Measurements from ENCODE around the gene FBXL17. TPM values are rescaled to one million over a fixed set of nuclear protein-coding genes. Genes with fewer than 3 reads are reported as not detected.
"Not testable (repeated sequence)": the region's sequence is repeated elsewhere in the genome, so short reads cannot be mapped to it uniquely, and the experiment has no call there.

FBXL17 gene
- total RNA-seq, 2 experiments from 2014 or later = 6.6 to 9.4 TPM

GRCh38 chr5:108295578-108296368 lies 86.1 kb downstream of the FBXL17 start:
- Mint-ChIP-seq H3K4me3 (no peak overlapping the region), H3K9me3 (ENCODE audit: insufficient read depth) (no peaks in the 10 kb centered on the region), H3K27ac (no peak overlapping the region), H3K36me3 (ENCODE audit: low read depth) (no peaks in the 10 kb centered on the region), H3K4me1 (ENCODE audit: low read depth) (no peaks in the 10 kb centered on the region), H3K27me3 (ENCODE audit: low read depth) (no peaks in the 10 kb centered on the region)
- ChIA-PET POLR2A (no interaction called here), CTCF (no interaction called here)
- DNase-seq (no peak), ATAC-seq (no peak)

GRCh38 chr5:108280960-108281569 lies 100.8 kb downstream of the FBXL17 start:
- ATAC-seq (no peak), DNase-seq (no peak)
- Mint-ChIP-seq H3K27me3 (ENCODE audit: low read depth) (no peaks in the 10 kb centered on the region), H3K27ac (no peak overlapping the region), H3K4me3 (no peak overlapping the region), H3K4me1 (ENCODE audit: low read depth) (no peaks in the 10 kb centered on the region), H3K9me3 (ENCODE audit: insufficient read depth) (peaks cover 8% of the 10 kb centered on the region), H3K36me3 (ENCODE audit: low read depth) (peaks cover 7% of the 10 kb centered on the region)
- ChIA-PET CTCF (no interaction called here), POLR2A (no interaction called here)

DNA sequence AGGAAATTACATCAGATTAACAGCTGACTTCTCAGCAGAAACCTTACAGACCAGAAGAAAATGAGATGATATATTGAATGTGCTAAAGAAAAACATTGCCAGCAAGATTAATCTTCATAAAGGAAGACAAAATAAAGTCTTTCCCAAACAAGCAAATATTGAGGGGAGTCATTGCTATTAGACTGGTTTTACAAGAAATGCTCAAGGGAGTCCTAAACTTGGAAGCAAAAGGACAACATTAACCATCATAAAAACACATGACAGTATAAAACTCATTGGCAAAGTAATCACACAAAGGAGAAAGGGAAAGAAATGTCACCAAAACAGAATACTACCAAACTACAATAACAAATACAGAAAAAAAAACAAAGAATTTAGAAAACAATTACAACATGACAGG lies 101.7 kb downstream of the FBXL17 start:
- DNase-seq (no peak), ATAC-seq (no peak)
- Mint-ChIP-seq H3K27ac (no peak overlapping the region), H3K27me3 (ENCODE audit: low read depth) (no peaks in the 10 kb centered on the region), H3K4me3 (no peak overlapping the region), H3K36me3 (ENCODE audit: low read depth) (peaks cover 7% of the 10 kb centered on the region), H3K9me3 (ENCODE audit: insufficient read depth) (peaks cover 8% of the 10 kb centered on the region), H3K4me1 (ENCODE audit: low read depth) (no peaks in the 10 kb centered on the region)
- CTCF ChIA-PET = no interaction called here
- POLR2A ChIA-PET = no interaction called here

- ATAC-seq (no peak), DNase-seq (no peak)
- Mint-ChIP-seq H3K4me3 (no peak overlapping the region), H3K4me1 (ENCODE audit: low read depth) (no peaks in the 10 kb centered on the region), H3K27me3 (ENCODE audit: low read depth) (no peaks in the 10 kb centered on the region), H3K27ac (no peak overlapping the region), H3K36me3 (ENCODE audit: low read depth) (peaks cover 7% of the 10 kb centered on the region), H3K9me3 (ENCODE audit: insufficient read depth) (peaks cover 8% of the 10 kb centered on the region)
- ChIA-PET POLR2A (interaction anchor here (0.7 kb wide), 1 partner anchor 110 kb away, joined by 3 read pairs; no protein-coding TSS in a partner anchor), CTCF (no interaction called here)
These were observed 103.3 kb downstream of the FBXL17 start for GRCh38 chr5:108278285-108279240.

GRCh38 chr5:108276187-108277050 lies 105.5 kb downstream of the FBXL17 start:
- H3K27me3 Mint-ChIP-seq (ENCODE audit: low read depth) = no peaks in the 10 kb centered on the region
- DNase-seq (no peak), ATAC-seq (no peak)
- CTCF ChIA-PET = interaction anchor here (0.9 to 1.7 kb wide), 2 partner anchors 16 to 69 kb away, joined by 3 to 8 read pairs; no protein-coding TSS in a partner anchor
- no peak overlapping the region for H3K4me3 Mint-ChIP-seq
- H3K27ac Mint-ChIP-seq = no peak overlapping the region
- peaks cover 8% of the 10 kb centered on the region for H3K9me3 Mint-ChIP-seq (ENCODE audit: insufficient read depth)
- no peaks in the 10 kb centered on the region for H3K4me1 Mint-ChIP-seq (ENCODE audit: low read depth)
- H3K36me3 Mint-ChIP-seq (ENCODE audit: low read depth) = peaks cover under 1% of the 10 kb centered on the region
- POLR2A ChIA-PET = no interaction called here

DNA sequence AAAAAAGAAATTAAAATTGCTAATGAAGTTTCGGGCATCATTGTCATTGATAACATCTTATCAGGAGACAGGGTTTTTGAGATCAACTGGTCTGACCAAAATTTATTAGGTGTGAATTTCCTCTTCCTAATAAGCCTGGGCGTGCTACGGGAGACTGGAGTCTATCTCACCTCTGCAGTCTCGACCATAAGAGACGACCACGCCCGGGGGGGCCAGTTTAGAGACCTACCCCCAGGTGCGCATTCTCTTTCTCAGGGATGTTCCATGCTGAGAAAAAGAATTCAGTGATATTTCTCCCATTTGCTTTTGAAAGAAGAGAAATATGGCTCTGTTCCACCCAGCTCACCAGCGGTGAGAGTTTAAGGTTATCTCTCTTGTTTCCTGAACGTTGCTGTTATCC lies 107.8 kb downstream of the FBXL17 start:
- CTCF ChIA-PET; H3K27me3 Mint-ChIP-seq (ENCODE audit: low read depth); H3K9me3 Mint-ChIP-seq (ENCODE audit: insufficient read depth); POLR2A ChIA-PET; H3K27ac Mint-ChIP-seq; H3K4me3 Mint-ChIP-seq; H3K4me1 Mint-ChIP-seq (ENCODE audit: low read depth); DNase-seq; ATAC-seq; H3K36me3 Mint-ChIP-seq (ENCODE audit: low read depth): not testable (repeated sequence)

- POLR2A ChIA-PET = interaction anchor here (0.7 kb wide), 1 partner anchor 135 kb away, joined by 3 read pairs; no protein-coding TSS in a partner anchor
- Mint-ChIP-seq H3K27ac (no peak overlapping the region), H3K36me3 (ENCODE audit: low read depth) (no peaks in the 10 kb centered on the region), H3K4me3 (no peak overlapping the region), H3K9me3 (ENCODE audit: insufficient read depth) (peaks cover 4% of the 10 kb centered on the region), H3K4me1 (ENCODE audit: low read depth) (no peaks in the 10 kb centered on the region), H3K27me3 (ENCODE audit: low read depth) (no peaks in the 10 kb centered on the region)
- CTCF ChIA-PET = interaction anchor here (3.4 kb wide), 1 partner anchor 10 kb away, joined by 15 read pairs; no protein-coding TSS in a partner anchor
- DNase-seq (no peak), ATAC-seq (no peak)
These were observed 110.8 kb downstream of the FBXL17 start for GRCh38 chr5:108271127-108271526.

DNA sequence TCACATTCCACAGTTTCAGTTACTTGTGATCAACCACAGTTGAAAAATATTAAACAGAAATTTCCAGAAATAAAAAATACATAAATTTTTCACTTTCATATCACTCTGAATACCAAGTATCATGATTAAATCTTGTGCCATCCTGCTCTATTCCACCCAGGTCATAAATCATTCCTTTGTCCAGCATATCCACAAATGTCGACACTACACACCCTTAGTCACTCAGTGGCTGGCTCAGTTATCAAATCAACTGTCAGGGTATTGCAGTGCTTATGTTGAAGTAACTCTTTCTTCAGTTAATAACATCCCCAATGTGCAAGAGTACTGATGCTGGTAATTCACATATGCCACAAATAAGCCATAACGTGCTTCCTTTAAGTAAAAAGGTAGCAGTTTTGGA lies 115.7 kb downstream of the FBXL17 start:
- Mint-ChIP-seq H3K36me3 (ENCODE audit: low read depth) (no peaks in the 10 kb centered on the region), H3K4me3 (no peak overlapping the region), H3K27ac (no peak overlapping the region), H3K9me3 (ENCODE audit: insufficient read depth) (no peaks in the 10 kb centered on the region), H3K4me1 (ENCODE audit: low read depth) (no peaks in the 10 kb centered on the region), H3K27me3 (ENCODE audit: low read depth) (no peaks in the 10 kb centered on the region)
- CTCF ChIA-PET = no interaction called here
- POLR2A ChIA-PET = no interaction called here
- ATAC-seq = no peak
- DNase-seq = no peak

DNA sequence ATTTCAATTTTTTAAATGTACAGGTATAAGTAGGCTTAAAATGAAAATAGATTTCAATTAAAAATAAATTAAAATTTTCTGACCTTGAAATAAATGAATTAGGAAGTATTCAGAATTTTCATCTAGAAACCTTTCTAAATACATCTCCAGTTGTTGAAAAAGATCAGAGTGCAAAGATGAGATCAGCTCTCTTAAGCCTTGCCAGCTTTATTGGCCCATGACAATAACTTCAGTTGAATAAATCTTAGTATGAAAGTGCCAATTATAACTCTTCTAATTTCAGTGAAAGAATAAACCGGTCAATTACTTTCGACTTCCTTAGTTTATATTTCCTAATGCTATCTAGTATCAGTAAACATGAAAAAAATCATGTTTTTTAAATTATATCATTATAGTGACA lies 117.4 kb downstream of the FBXL17 start:
- Mint-ChIP-seq H3K4me3 (no peak overlapping the region), H3K27ac (no peak overlapping the region), H3K36me3 (ENCODE audit: low read depth) (no peaks in the 10 kb centered on the region), H3K27me3 (ENCODE audit: low read depth) (no peaks in the 10 kb centered on the region), H3K4me1 (ENCODE audit: low read depth) (peaks cover 1% of the 10 kb centered on the region), H3K9me3 (ENCODE audit: insufficient read depth) (no peaks in the 10 kb centered on the region)
- POLR2A ChIA-PET = no interaction called here
- DNase-seq = no peak
- CTCF ChIA-PET = no interaction called here
- ATAC-seq = no peak

- Mint-ChIP-seq H3K27ac (no peak overlapping the region), H3K9me3 (ENCODE audit: insufficient read depth) (no peaks in the 10 kb centered on the region), H3K36me3 (ENCODE audit: low read depth) (no peaks in the 10 kb centered on the region), H3K4me1 (ENCODE audit: low read depth) (peaks cover 1% of the 10 kb centered on the region), H3K27me3 (ENCODE audit: low read depth) (no peaks in the 10 kb centered on the region), H3K4me3 (no peak overlapping the region)
- DNase-seq (no peak), ATAC-seq (no peak)
- ChIA-PET CTCF (no interaction called here), POLR2A (no interaction called here)
These were observed 118.6 kb downstream of the FBXL17 start for GRCh38 chr5:108263338-108263737.

GRCh38 chr5:108260858-108261170 lies 121.1 kb downstream of the FBXL17 start:
- no peaks in the 10 kb centered on the region for H3K27me3 Mint-ChIP-seq (ENCODE audit: low read depth)
- no peak for ATAC-seq
- no peak for DNase-seq
- H3K36me3 Mint-ChIP-seq (ENCODE audit: low read depth) = no peaks in the 10 kb centered on the region
- peaks cover 1% of the 10 kb centered on the region for H3K4me1 Mint-ChIP-seq (ENCODE audit: low read depth)
- H3K9me3 Mint-ChIP-seq (ENCODE audit: insufficient read depth) = no peaks in the 10 kb centered on the region
- H3K27ac Mint-ChIP-seq = no peak overlapping the region
- CTCF ChIA-PET = interaction anchor here (0.7 to 3.8 kb wide), 26 partner anchors 10 to 354 kb away, joined by 3 to 39 read pairs (median 5); no protein-coding TSS in a partner anchor
- POLR2A ChIA-PET = interaction anchor here (1.3 kb wide), 1 partner anchor 120 kb away, joined by 3 read pairs; no protein-coding TSS in a partner anchor
- no peak overlapping the region for H3K4me3 Mint-ChIP-seq
